PC-3 (cell line): ENCODE results near the gene CTPS1.

Source experiments
- CTCF ChIP-seq: fragments of 300-600 bp; sonication (generic); conservative IDR thresholded peaks from 2 replicates; pipeline ENCODE4 v1.5.1; 2017; ENCODE audit warnings: antibody characterized with exemption, low read depth, mild to moderate bottlenecking, low read length
- EZH2 ChIP-seq: fragments of 300-600 bp; sonication (generic); IDR thresholded peaks from one replicate; pipeline ENCODE4 v1.6.1; 2017; ENCODE audit warnings: antibody characterized with exemption, mild to moderate bottlenecking, low read length; ENCODE audit not compliant: unreplicated experiment

GRCh38 chr1:41041614-41042270, 62.2 kb downstream of the CTPS1 start:
- no peak for TF ChIP-seq CTCF
- no peak for TF ChIP-seq EZH2
